Measurements from ENCODE around the gene SCUBE3.

Gene SCUBE3

DNA sequence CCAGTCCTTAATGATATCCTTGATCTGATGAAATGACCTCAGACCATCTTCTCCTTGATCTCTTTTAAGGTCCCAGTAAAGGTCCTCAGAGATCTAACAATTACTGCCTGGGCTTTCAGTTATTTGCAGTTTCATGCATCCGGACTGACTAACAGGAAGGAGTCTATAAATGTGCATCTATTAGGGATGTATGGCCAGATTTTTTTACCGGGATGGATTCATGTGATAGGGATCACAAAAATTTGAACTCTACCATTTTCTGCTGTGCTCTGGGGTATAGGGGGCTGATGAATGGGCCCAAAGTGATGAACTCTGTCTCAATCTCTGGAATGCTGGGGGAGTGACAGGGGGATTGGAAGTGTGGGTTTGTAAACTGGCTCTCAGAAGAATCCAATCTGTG is 36.2 kb upstream of the SCUBE3 start:
- TF ChIP-seq BACH2 (CRISPR knock-in tag; IDR thresholded peaks at IDR 0.05; ENCODE audit: borderline replicate concordance), result no peak
- TF ChIP-seq ZNF70 (CRISPR knock-in tag; IDR thresholded peaks at IDR 0.05), result no peak
- TF ChIP-seq, protein P1, sequence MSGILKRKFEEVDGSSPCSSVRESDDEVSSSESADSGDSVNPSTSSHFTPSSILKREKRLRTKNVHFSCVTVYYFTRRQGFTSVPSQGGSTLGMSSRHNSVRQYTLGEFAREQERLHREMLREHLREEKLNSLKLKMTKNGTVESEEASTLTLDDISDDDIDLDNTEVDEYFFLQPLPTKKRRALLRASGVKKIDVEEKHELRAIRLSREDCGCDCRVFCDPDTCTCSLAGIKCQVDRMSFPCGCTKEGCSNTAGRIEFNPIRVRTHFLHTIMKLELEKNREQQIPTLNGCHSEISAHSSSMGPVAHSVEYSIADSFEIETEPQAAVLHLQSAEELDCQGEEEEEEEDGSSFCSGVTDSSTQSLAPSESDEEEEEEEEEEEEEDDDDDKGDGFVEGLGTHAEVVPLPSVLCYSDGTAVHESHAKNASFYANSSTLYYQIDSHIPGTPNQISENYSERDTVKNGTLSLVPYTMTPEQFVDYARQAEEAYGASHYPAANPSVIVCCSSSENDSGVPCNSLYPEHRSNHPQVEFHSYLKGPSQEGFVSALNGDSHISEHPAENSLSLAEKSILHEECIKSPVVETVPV (CRISPR knock-in tag; IDR thresholded peaks at IDR 0.05), result no peak
- TF ChIP-seq SNAI2 (CRISPR knock-in tag; IDR thresholded peaks at IDR 0.05), result no peak
- no peak for TF ChIP-seq ESRRG (CRISPR knock-in tag; IDR thresholded peaks at IDR 0.05)
- no peak for ATAC-seq

DNA sequence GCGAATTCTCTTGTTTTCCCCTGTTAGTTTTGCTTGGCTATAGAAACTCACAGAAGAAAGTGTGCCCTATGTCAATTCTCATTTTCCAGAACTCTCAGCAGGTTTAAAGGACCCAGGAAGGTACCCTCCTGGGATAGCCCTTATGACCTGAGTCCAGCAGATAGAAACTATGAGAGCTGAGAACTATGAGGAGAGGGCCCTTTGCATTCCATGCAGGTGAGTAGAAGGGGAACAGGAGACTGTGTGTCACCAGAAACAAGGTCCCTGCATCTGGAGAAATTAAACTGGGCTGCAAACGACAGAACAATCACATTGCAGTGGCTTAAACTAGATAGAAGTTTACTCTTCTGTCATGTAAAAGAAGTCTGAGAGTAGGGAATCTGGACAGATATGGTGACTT is 35.7 kb upstream of the SCUBE3 start:
- ATAC-seq, result no peak

DNA sequence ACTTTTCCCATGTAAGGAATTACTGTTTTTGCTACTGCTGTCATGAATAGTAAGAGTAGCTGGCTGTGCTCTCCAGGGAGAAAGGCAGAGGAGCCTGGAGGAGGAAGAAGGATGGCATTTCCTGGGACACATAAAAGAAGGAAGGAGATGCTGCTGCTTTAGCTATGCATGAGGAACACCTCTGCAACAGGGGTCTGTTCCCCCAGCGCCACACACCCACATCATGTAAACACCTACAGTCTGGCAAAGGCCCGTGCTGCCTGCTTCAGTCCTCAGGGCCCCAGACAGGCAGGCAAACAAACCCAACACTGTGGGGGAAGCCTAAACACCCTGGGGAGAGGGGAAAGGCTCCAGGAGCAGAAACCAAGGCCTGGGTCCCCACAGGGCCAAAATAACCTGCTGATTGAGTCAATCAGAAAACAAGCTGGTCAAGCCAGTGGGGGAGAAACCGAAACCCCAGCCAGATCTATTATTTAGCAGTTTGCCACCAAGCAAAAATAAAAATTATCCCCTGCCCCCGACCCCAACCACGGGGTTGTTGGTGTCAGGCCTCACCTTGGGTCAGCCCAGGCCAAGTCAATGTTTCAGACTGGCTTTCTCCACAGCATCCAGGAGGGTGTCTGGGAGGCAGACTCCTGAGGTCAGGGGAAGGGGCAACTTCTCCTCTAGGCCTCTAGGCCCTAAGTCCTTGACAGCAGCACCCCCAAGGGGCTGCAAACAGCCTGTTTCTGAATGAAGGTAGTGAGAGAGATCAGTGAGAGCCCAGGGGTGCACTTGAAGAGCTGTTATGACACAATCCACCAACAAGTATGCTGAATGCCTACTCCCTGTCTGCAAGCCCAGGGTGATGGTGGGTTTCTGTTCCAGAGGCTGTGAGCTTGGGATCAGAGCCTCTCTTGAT is 34.6 kb upstream of the SCUBE3 start:
- no peak for ATAC-seq
- TF ChIP-seq SNAI2 (CRISPR knock-in tag; IDR thresholded peaks at IDR 0.05) (no peak), ISL1 (CRISPR knock-in tag; IDR thresholded peaks at IDR 0.05) (no peak), ZC3H10 (CRISPR knock-in tag; IDR thresholded peaks at IDR 0.05) (no peak), ZNF565 (CRISPR knock-in tag; conservative IDR thresholded peaks at IDR 0.05; ENCODE audit: low read depth) (no peak), ZFP30 (CRISPR knock-in tag; IDR thresholded peaks at IDR 0.05) (no peak), TCF4 (CRISPR knock-in tag; IDR thresholded peaks at IDR 0.05; ENCODE audit: borderline replicate concordance) (no peak), ESRRG (CRISPR knock-in tag; IDR thresholded peaks at IDR 0.05) (no peak), ZFP3 (CRISPR knock-in tag; IDR thresholded peaks at IDR 0.05) (no peak), TOX (CRISPR knock-in tag; IDR thresholded peaks at IDR 0.05; ENCODE audit: borderline replicate concordance) (no peak), GLIS3 (CRISPR knock-in tag; IDR thresholded peaks at IDR 0.05) (no peak), ARNTL (CRISPR knock-in tag; IDR thresholded peaks at IDR 0.05; ENCODE audit: borderline replicate concordance, low read depth) (no peak), CSDC2 (CRISPR knock-in tag; IDR thresholded peaks at IDR 0.05) (no peak), RARB (CRISPR knock-in tag; IDR thresholded peaks at IDR 0.05) (no peak)
- TF ChIP-seq, protein P2, sequence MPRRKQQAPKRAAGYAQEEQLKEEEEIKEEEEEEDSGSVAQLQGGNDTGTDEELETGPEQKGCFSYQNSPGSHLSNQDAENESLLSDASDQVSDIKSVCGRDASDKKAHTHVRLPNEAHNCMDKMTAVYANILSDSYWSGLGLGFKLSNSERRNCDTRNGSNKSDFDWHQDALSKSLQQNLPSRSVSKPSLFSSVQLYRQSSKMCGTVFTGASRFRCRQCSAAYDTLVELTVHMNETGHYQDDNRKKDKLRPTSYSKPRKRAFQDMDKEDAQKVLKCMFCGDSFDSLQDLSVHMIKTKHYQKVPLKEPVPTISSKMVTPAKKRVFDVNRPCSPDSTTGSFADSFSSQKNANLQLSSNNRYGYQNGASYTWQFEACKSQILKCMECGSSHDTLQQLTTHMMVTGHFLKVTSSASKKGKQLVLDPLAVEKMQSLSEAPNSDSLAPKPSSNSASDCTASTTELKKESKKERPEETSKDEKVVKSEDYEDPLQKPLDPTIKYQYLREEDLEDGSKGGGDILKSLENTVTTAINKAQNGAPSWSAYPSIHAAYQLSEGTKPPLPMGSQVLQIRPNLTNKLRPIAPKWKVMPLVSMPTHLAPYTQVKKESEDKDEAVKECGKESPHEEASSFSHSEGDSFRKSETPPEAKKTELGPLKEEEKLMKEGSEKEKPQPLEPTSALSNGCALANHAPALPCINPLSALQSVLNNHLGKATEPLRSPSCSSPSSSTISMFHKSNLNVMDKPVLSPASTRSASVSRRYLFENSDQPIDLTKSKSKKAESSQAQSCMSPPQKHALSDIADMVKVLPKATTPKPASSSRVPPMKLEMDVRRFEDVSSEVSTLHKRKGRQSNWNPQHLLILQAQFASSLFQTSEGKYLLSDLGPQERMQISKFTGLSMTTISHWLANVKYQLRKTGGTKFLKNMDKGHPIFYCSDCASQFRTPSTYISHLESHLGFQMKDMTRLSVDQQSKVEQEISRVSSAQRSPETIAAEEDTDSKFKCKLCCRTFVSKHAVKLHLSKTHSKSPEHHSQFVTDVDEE (CRISPR knock-in tag; IDR thresholded peaks at IDR 0.05), result no peak
- TF ChIP-seq, protein P1 (CRISPR knock-in tag; IDR thresholded peaks at IDR 0.05), result no peak
- TF ChIP-seq, protein P3, sequence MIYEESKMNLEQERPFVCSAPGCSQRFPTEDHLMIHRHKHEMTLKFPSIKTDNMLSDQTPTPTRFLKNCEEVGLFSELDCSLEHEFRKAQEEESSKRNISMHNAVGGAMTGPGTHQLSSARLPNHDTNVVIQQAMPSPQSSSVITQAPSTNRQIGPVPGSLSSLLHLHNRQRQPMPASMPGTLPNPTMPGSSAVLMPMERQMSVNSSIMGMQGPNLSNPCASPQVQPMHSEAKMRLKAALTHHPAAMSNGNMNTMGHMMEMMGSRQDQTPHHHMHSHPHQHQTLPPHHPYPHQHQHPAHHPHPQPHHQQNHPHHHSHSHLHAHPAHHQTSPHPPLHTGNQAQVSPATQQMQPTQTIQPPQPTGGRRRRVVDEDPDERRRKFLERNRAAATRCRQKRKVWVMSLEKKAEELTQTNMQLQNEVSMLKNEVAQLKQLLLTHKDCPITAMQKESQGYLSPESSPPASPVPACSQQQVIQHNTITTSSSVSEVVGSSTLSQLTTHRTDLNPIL (CRISPR knock-in tag; IDR thresholded peaks at IDR 0.05; ENCODE audit: low read depth), result no peak

More for the DNA sequence above, 35.7 kb upstream of the SCUBE3 start:
- TF ChIP-seq, protein P2 (CRISPR knock-in tag; IDR thresholded peaks at IDR 0.05), result no peak
- TF ChIP-seq, protein P3 (CRISPR knock-in tag; IDR thresholded peaks at IDR 0.05; ENCODE audit: low read depth), result no peak
- TF ChIP-seq SNAI2 (CRISPR knock-in tag; IDR thresholded peaks at IDR 0.05) (no peak), ISL1 (CRISPR knock-in tag; IDR thresholded peaks at IDR 0.05) (no peak), ARNTL (CRISPR knock-in tag; IDR thresholded peaks at IDR 0.05; ENCODE audit: borderline replicate concordance, low read depth) (no peak), OSR1 (CRISPR knock-in tag; IDR thresholded peaks at IDR 0.05) (no peak), ZFP3 (CRISPR knock-in tag; IDR thresholded peaks at IDR 0.05) (no peak), BACH2 (CRISPR knock-in tag; IDR thresholded peaks at IDR 0.05; ENCODE audit: borderline replicate concordance) (no peak)
- TF ChIP-seq, protein P1 (CRISPR knock-in tag; IDR thresholded peaks at IDR 0.05), result no peak

Measured in SK-N-SH treated with all-trans-retinoic acid at 6 μM for 48 hours (cell line).